Heart right ventricle (tissue), 16 donors: Measurements from ENCODE around the gene PCCA. TPM values are rescaled to one million over a fixed set of nuclear protein-coding genes. Genes with fewer than 3 reads are reported as not detected.

ENCODE experiments used
- ATAC-seq, 8 donors: fragments of 200-7000 bp; cut with Tn5 transposase; one replicate each; pipeline ENCODE4 v1.9.1; 2020; ENCODE audit warnings: mild to moderate bottlenecking in 8 of 8, moderate library complexity in 8 of 8, moderate number of reproducible peaks in 1 of 8
- DNase-seq, 2 donors: peaks; one replicate each; pipeline ENCODE4 v3.0.0-alpha.2; 2020
- H3K27ac ChIP-seq, 10 donors: fragments of 200-600 bp; sonication (generic) in 2 of 10; one replicate each; pipeline versions ENCODE4 v1.5.0 to v1.8.0; 2020 to 2022; ENCODE audit warnings: mild to moderate bottlenecking in 3 of 10
- H3K27me3 ChIP-seq, 7 donors: fragments of 200-600 bp; one replicate each; pipeline ENCODE4 v1.8.0; 2021 to 2022; ENCODE audit warnings: mild to moderate bottlenecking in 2 of 7
- H3K36me3 ChIP-seq, 9 donors: fragments of 200-600 bp; sonication (generic) in 1 of 9; one replicate each; pipeline versions ENCODE4 v1.5.0 to v1.8.0; 2020 to 2022; ENCODE audit warnings: mild to moderate bottlenecking in 2 of 9
- H3K4me1 ChIP-seq, 9 donors: fragments of 200-600 bp; sonication (generic) in 1 of 9; one replicate each; pipeline versions ENCODE4 v1.5.0 to v1.8.0; 2020 to 2022; ENCODE audit warnings: mild to moderate bottlenecking in 4 of 9
- H3K4me3 ChIP-seq, 10 donors: fragments of 200-600 bp; sonication (generic) in 2 of 10; one replicate each; pipeline versions ENCODE4 v1.5.0 to v1.8.0; 2020 to 2022; ENCODE audit warnings: mild to moderate bottlenecking in 7 of 10, moderate library complexity in 2 of 10
- H3K9me3 ChIP-seq, 11 donors: fragments of 200-600 bp in 10 of 11; sonication (generic) in 2 of 11; one replicate each; pipeline versions ENCODE4 v1.5.0 to v1.8.0; 2013 to 2022; ENCODE audit warnings: mild to moderate bottlenecking in 2 of 11, control low read depth in 1 of 11, moderate library complexity in 1 of 11
- CTCF ChIP-seq, 9 donors: fragments of 200-600 bp; sonication (generic) in 2 of 9; IDR thresholded peaks; one replicate each; pipeline versions ENCODE4 v1.5.0 to v1.8.0; 2021 to 2022; ENCODE audit warnings: antibody characterized with exemption in 9 of 9, mild to moderate bottlenecking in 5 of 9, moderate library complexity in 1 of 9
- WGBS, 2 donors: extraction: QIAGEN DNeasy Blood & Tissue Kit; methylation state at CpG; one replicate each; pipeline ENCODE4 v1.1.7; 2013; ENCODE audit warnings: inconsistent platforms in 1 of 2; 5-methylcytosine and 5-hydroxymethylcytosine counted together
- intact Hi-C, 10 donors: fragments of 100-400 bp; cut with DNase I; formaldehyde crosslinking; loops; one replicate each; pipeline versions ENCODE4 v1.11.1 to v1.14.2; 2022
- polyA plus RNA-seq, 2 donors: library from polyadenylated mRNA; stranded (reverse); fragments of 200-250 nt; gene quantifications; one replicate each; pipeline ENCODE4 v1.2.3, GENCODE V29; 2013
- total RNA-seq, 10 donors: library from RNA; stranded (reverse); fragmentation: NEBNext Ultra II Directional in 3 of 10; extraction: Animal tissue kit (Norgen Biotek cat#: 25700) in 3 of 10; gene quantifications; one replicate each; pipeline versions ENCODE4 v1.2.1 to v1.2.4, GENCODE V29; 2021 to 2023
- donor health status: Arrhythmogenic right ventricular cardiomyopathy.
- donor health status: ischemic (EF 13 %, LVEDD 7.1; RV severe dilation, severe dysfunction).
- donor health status: healthy with polysubstance abuse.
- donor health status: DM: no; HTN: yes; CAD: no.
- donor health status: DM: no; HTN: no; CAD: no.
- donor health status: ischemic (EF 25% LVEDD 6.9; RV normal size, moderate dysfunction).
- donor health status: ischemic (EF 25% LVEDD 5.7; RV mildly dilated, moderate dysfunction).
- donor health status: healthy.
- donor health status: DM: yes; HTN: yes; CAD: no.
- donor health status: Ischemic cardiomyopathy.
- donor health status: ischemic (EF 35%, LVEDD 5.7; RV mildly dilated, moderate dysfunction).
- donor health status: nonischemic (EF 11% LVEDD 7.7; RV severe dilation, severe dysfunction).
- donor health status: DM: yes; HTN: yes; CAD: no.
- donor health status: PGD.
- donor health status: ischemic (EF 29% LVEDD 5.4; RV normal size, mild dysfunction).
- donor health status: nonischemic (EF 23%, LVEDD 6.1; RV moderate dilation, normal function).

The PCCA gene
- total and polyA plus RNA-seq, 12 donors, result 21.2 to 71.9 (median 60.7) TPM

DNA sequence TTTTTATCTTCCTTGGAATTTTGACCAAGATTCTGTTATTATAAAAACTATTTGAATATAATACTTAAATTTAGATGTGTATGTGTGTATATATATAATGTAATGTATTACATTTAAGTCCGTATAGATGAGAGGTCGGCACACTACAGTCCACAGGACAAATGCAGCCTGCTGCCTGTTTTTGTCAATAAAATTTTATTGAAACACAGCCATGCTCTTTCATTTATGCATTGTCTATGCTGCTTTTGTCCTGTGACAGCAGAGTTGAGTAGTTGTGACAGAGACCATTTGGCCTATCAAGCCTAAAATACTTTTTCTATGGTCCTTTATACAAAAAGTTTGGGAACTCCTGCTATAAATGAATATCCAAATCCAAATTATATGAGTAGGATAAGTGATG, 69.7 kb downstream of the PCCA start:
- peaks cover 0 to 58% (median 6%) of the 10 kb centered on the region in 9 donors for H3K36me3 ChIP-seq
- TF ChIP-seq CTCF (IDR thresholded peaks at IDR 0.05), result no peak
- no peak overlapping the region for H3K27ac ChIP-seq
- no peaks in the 10 kb centered on the region for H3K27me3 ChIP-seq
- no peak overlapping the region for H3K4me3 ChIP-seq
- 82 to 97% methylated on average over 2 of the region's 2 CpGs for WGBS, 2 donors
- no peaks in the 10 kb centered on the region for H3K4me1 ChIP-seq
- DNase-seq, result no peak
- ATAC-seq, result no peak
- intact Hi-C loops, result no loop called here
- no peaks in the 10 kb centered on the region for H3K9me3 ChIP-seq

GRCh38 chr13:100159584-100159983, 70.7 kb downstream of the PCCA start:
- Histone ChIP-seq H3K27me3 (no peaks in the 10 kb centered on the region), H3K9me3 (no peaks in the 10 kb centered on the region), H3K27ac (no peak overlapping the region), H3K36me3 (peaks cover 0 to 58% (median 6%) of the 10 kb centered on the region in 9 donors), H3K4me1 (no peaks in the 10 kb centered on the region), H3K4me3 (no peak overlapping the region)
- DNase-seq, result no peak
- ATAC-seq, result no peak
- TF ChIP-seq CTCF (IDR thresholded peaks at IDR 0.05), result no peak
- intact Hi-C loops, result no loop called here
- 85 to 92% methylated on average over 5 of the region's 5 CpGs for WGBS, 2 donors

GRCh38 chr13:100160450-100160849, 71.6 kb downstream of the PCCA start:
- H3K27me3 ChIP-seq, result no peaks in the 10 kb centered on the region
- no peak for TF ChIP-seq CTCF (IDR thresholded peaks at IDR 0.05)
- no peak overlapping the region for H3K27ac ChIP-seq
- no peak overlapping the region for H3K4me3 ChIP-seq
- H3K36me3 ChIP-seq, result peaks cover 0 to 49% (median 6%) of the 10 kb centered on the region in 9 donors
- ATAC-seq (no peak), DNase-seq (no peak)
- no peaks in the 10 kb centered on the region for H3K9me3 ChIP-seq
- intact Hi-C loops, result loop anchor here in 1 of 10 donors (5.0 kb wide), 1 partner anchor 1077 kb away; no protein-coding TSS in a partner anchor
- WGBS, 2 donors, result 93% methylated on average over 3 of the region's 3 CpGs
- no peaks in the 10 kb centered on the region for H3K4me1 ChIP-seq

- DNase-seq (no peak), ATAC-seq (no peak)
- no peaks in the 10 kb centered on the region for H3K27me3 ChIP-seq
- no peak overlapping the region for H3K27ac ChIP-seq
- intact Hi-C loops, result loop anchor here in 1 of 10 donors (5.0 kb wide), 1 partner anchor 1074 kb away; no protein-coding TSS in a partner anchor
- TF ChIP-seq CTCF (IDR thresholded peaks at IDR 0.05), result no peak
- 83 to 86% methylated on average over 1 of the region's 1 CpG for WGBS, 2 donors
- no peaks in the 10 kb centered on the region for H3K4me1 ChIP-seq
- no peak overlapping the region for H3K4me3 ChIP-seq
- no peaks in the 10 kb centered on the region for H3K9me3 ChIP-seq
- peaks cover 0 to 22% (median 0%) of the 10 kb centered on the region in 9 donors for H3K36me3 ChIP-seq
These were observed 74.5 kb downstream of the PCCA start for GRCh38 chr13:100163375-100163774.
